Neuronal stem cell (in vitro differentiated cells): ENCODE measurements around the gene ARF6.
"Not testable (repeated sequence)": the region's sequence is repeated elsewhere in the genome, so short reads cannot be mapped to it uniquely, and the experiment has no call there.

Source experiments
- DNase-seq: peaks from one replicate; pipeline ENCODE4 v3.0.0-alpha.2; 2013; ENCODE audit warnings: low spot score
- H2AFZ ChIP-seq: one replicate; pipeline ENCODE4 v1.6.1; 2013; ENCODE audit warnings: mild to moderate bottlenecking, low read length, inconsistent platforms
- H2AK5ac ChIP-seq: 2 replicates; pipeline ENCODE4 v1.6.1; 2013; ENCODE audit warnings: low read depth, mild to moderate bottlenecking, inconsistent platforms, low read length, moderate library complexity, mixed read lengths
- H2BK120ac ChIP-seq: 2 replicates; pipeline ENCODE4 v1.6.1; 2013; ENCODE audit warnings: low read depth, mild to moderate bottlenecking, inconsistent platforms, low read length, moderate library complexity, mixed read lengths
- H2BK12ac ChIP-seq: one replicate; pipeline ENCODE4 v1.6.1; 2013; ENCODE audit warnings: low read length, inconsistent platforms
- H2BK15ac ChIP-seq: 2 replicates; pipeline ENCODE4 v1.6.1; 2013; ENCODE audit warnings: mild to moderate bottlenecking, low read length, inconsistent platforms, mixed read lengths
- H2BK5ac ChIP-seq: one replicate; pipeline ENCODE4 v1.6.1; 2013; ENCODE audit warnings: inconsistent platforms, mild to moderate bottlenecking, low read length, moderate library complexity
- H3K14ac ChIP-seq: one replicate; pipeline ENCODE4 v1.6.1; 2013; ENCODE audit warnings: low read length, inconsistent platforms
- H3K18ac ChIP-seq: 2 replicates; pipeline ENCODE4 v1.6.1; 2013; ENCODE audit warnings: low read length, inconsistent platforms
- H3K23ac ChIP-seq: 2 replicates; pipeline ENCODE4 v1.6.1; 2013; ENCODE audit warnings: low read depth, mild to moderate bottlenecking, mixed read lengths, low read length, inconsistent platforms; ENCODE audit not compliant: poor library complexity
- H3K27ac ChIP-seq: replicated peaks from 3 replicates; pipeline ENCODE4 v1.5.1; 2013; ENCODE audit warnings: low read length, inconsistent platforms
- H3K27me3 ChIP-seq, 3 experiments: 2 replicates each; pipeline ENCODE4 v1.6.1; 2013; ENCODE audit warnings: low read length in 3 of 3, mild to moderate bottlenecking in 2 of 3, inconsistent platforms in 1 of 3, low read depth in 1 of 3, mixed read lengths in 1 of 3, moderate library complexity in 1 of 3; ENCODE audit not compliant: control insufficient read depth in 3 of 3, insufficient read depth in 3 of 3
- H3K36me3 ChIP-seq, 2 donors: replicated peaks in 1 of 2; 2 replicates each; pipeline ENCODE4 v1.6.1; 2013; ENCODE audit warnings: low read length in 2 of 2; ENCODE audit not compliant: control insufficient read depth in 2 of 2, insufficient read depth in 2 of 2
- H3K4ac ChIP-seq: 2 replicates; pipeline ENCODE4 v1.6.1; 2013; ENCODE audit warnings: inconsistent platforms, mild to moderate bottlenecking, low read length, moderate library complexity
- H3K4me1 ChIP-seq, 2 donors: 1 replicate in 1 of 2; 2 replicates in 1 of 2; pipeline ENCODE4 v1.6.1; 2013; ENCODE audit warnings: low read length in 2 of 2, low read depth in 1 of 2; ENCODE audit not compliant: control insufficient read depth in 2 of 2, insufficient read depth in 1 of 2
- H3K4me2 ChIP-seq: one replicate; pipeline ENCODE4 v1.6.1; 2013; ENCODE audit warnings: mild to moderate bottlenecking, low read length, inconsistent platforms; ENCODE audit not compliant: insufficient read depth, poor library complexity, severe bottlenecking
- H3K4me3 ChIP-seq, 2 donors: 2 replicates each; pipeline ENCODE4 v1.5.1; 2013; ENCODE audit warnings: low read length in 2 of 2, mild to moderate bottlenecking in 2 of 2, inconsistent platforms in 1 of 2, moderate library complexity in 1 of 2
- H3K79me1 ChIP-seq: one replicate; pipeline ENCODE4 v1.6.1; 2013; ENCODE audit warnings: low read depth, mild to moderate bottlenecking, inconsistent platforms, low read length, moderate library complexity
- H3K9ac ChIP-seq: one replicate; pipeline ENCODE4 v1.6.1; 2013; ENCODE audit warnings: mild to moderate bottlenecking, low read depth, low read length, inconsistent platforms; ENCODE audit not compliant: poor library complexity
- H3K9me3 ChIP-seq, 2 donors: replicated peaks in 1 of 2; 2 replicates each; pipeline versions ENCODE3 to v1.6.1; 2013; ENCODE audit warnings: low read length in 2 of 2, mild to moderate bottlenecking in 2 of 2, inconsistent platforms in 1 of 2, low read depth in 1 of 2, mixed read lengths in 1 of 2, moderate library complexity in 1 of 2; ENCODE audit not compliant: control insufficient read depth in 2 of 2, insufficient read depth in 1 of 2
- H4K8ac ChIP-seq: one replicate; pipeline ENCODE4 v1.6.1; 2013; ENCODE audit warnings: low read depth, mild to moderate bottlenecking, inconsistent platforms, low read length, moderate library complexity
- H4K91ac ChIP-seq: one replicate; pipeline ENCODE4 v1.6.1; 2013; ENCODE audit warnings: low read length, low read depth, mild to moderate bottlenecking, inconsistent platforms; ENCODE audit not compliant: poor library complexity
- WGBS, 2 donors: extraction: QIAGEN DNeasy Blood & Tissue Kit; methylation state at CpG; one replicate each; pipeline ENCODE4 v1.1.7; 2013; ENCODE audit warnings: missing lambda C conversion rate in 2 of 2, mixed read lengths in 1 of 2; ENCODE audit not compliant: insufficient read length in 2 of 2, insufficient replicate concordance in 1 of 2; ENCODE audit errors: extremely low coverage in 2 of 2; 5-methylcytosine and 5-hydroxymethylcytosine counted together

The ARF6 gene

GRCh38 chr14:49935526-49935925 lies 42.6 kb downstream of the ARF6 start:
- Histone ChIP-seq H2BK5ac (no peak overlapping the region), H2AFZ (no peak overlapping the region), H3K27me3 (no peaks in the 10 kb centered on the region), H2BK15ac (no peak overlapping the region), H3K79me1 (no peaks in the 10 kb centered on the region), H3K4me1 (no peaks in the 10 kb centered on the region), H3K23ac (no peak overlapping the region), H3K14ac (no peak overlapping the region), H3K9ac (no peak overlapping the region), H3K36me3 (no peaks in the 10 kb centered on the region), H3K4ac (no peak overlapping the region), H4K8ac (no peak overlapping the region), H3K4me2 (no peak overlapping the region), H4K91ac (no peak overlapping the region), H2BK120ac (no peak overlapping the region), H2BK12ac (no peak overlapping the region), H3K9me3 (no peaks in the 10 kb centered on the region), H3K27ac (no peak overlapping the region), H3K18ac (no peak overlapping the region), H2AK5ac (no peak overlapping the region), H3K4me3 (no peak overlapping the region)
- WGBS, 2 donors: no CpG with 5 or more reads among the region's 3 CpGs
- no peak for DNase-seq

- not testable (repeated sequence) for DNase-seq, H3K9ac ChIP-seq, H4K91ac ChIP-seq, H3K4ac ChIP-seq, H3K4me3 ChIP-seq, H4K8ac ChIP-seq, H3K9me3 ChIP-seq, H3K4me2 ChIP-seq, H3K18ac ChIP-seq, H2BK12ac ChIP-seq, H3K27ac ChIP-seq, H3K23ac ChIP-seq, H2AFZ ChIP-seq, H3K14ac ChIP-seq, H2BK5ac ChIP-seq, H3K36me3 ChIP-seq, H2AK5ac ChIP-seq, H3K79me1 ChIP-seq, H3K4me1 ChIP-seq, H2BK15ac ChIP-seq, H2BK120ac ChIP-seq, H3K27me3 ChIP-seq
- no CpG with 5 or more reads among the region's 2 CpGs for WGBS, 2 donors
Observed at GRCh38 chr14:49936246-49936645, 43.4 kb downstream of the ARF6 start.

GRCh38 chr14:49936882-49937281 lies 44.0 kb downstream of the ARF6 start:
- DNase-seq, H3K27ac ChIP-seq, H4K91ac ChIP-seq, H3K4me3 ChIP-seq, H3K36me3 ChIP-seq, H4K8ac ChIP-seq, H3K27me3 ChIP-seq, H3K9me3 ChIP-seq, H2BK5ac ChIP-seq, H2AFZ ChIP-seq, H3K23ac ChIP-seq, H3K14ac ChIP-seq, H3K79me1 ChIP-seq, H3K9ac ChIP-seq, H2BK120ac ChIP-seq, H2BK12ac ChIP-seq, H3K4me2 ChIP-seq, H3K18ac ChIP-seq, H2AK5ac ChIP-seq, H3K4ac ChIP-seq, H3K4me1 ChIP-seq, H2BK15ac ChIP-seq: not testable (repeated sequence)
- no CpG with 5 or more reads among the region's 5 CpGs for WGBS, 2 donors

DNA sequence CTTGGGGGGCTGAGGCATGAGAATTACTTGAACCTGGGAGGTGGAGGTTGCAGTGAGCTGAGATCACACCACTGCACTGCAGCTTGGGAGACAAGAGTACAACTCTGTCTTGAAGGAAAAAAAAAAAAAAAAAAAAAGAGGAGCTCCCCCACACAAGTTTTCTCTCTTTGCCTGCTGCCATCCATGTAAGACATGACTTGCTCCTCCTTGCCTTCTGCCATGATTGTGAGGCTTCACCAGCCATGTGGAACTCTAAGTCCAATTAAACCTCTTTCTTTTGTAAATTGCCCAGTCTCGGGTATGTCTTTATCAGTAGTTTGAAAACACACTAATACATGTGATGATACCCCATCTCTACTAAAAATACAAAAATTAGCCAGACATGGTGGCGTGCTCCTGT lies 46.3 kb downstream of the ARF6 start:
- not testable (repeated sequence) for DNase-seq, H3K27ac ChIP-seq, H3K36me3 ChIP-seq, H4K91ac ChIP-seq, H3K18ac ChIP-seq, H3K4me1 ChIP-seq, H3K4ac ChIP-seq, H3K27me3 ChIP-seq, H3K4me3 ChIP-seq, H2BK120ac ChIP-seq, H3K14ac ChIP-seq, H4K8ac ChIP-seq, H3K79me1 ChIP-seq, H2BK12ac ChIP-seq, H3K23ac ChIP-seq, H2BK5ac ChIP-seq, H2BK15ac ChIP-seq, H2AK5ac ChIP-seq, H2AFZ ChIP-seq, H3K9me3 ChIP-seq, H3K9ac ChIP-seq, H3K4me2 ChIP-seq
- WGBS, 2 donors: no CpG with 5 or more reads among the region's 2 CpGs
